Esophagus mucosa (tissue), 1 donor: ENCODE data around the gene NDUFB2. TPM values are rescaled to one million over a fixed set of nuclear protein-coding genes. Genes with fewer than 3 reads are reported as not detected.
"Not testable (repeated sequence)": the region's sequence is repeated elsewhere in the genome, so short reads cannot be mapped to it uniquely, and the experiment has no call there.

Experiments used
- ATAC-seq: fragments of 200-7000 bp; cut with Tn5 transposase; one replicate; pipeline ENCODE4 v1.9.1; 2020
- total RNA-seq: library from RNA; stranded (reverse); gene quantifications from one replicate; pipeline ENCODE4 v1.2.4, GENCODE V29; 2023
- donor health status: DM: yes; HTN: yes; CAD: no.

The NDUFB2 gene
- total RNA-seq, 1 donor from 2014 or later: 181 TPM

GRCh38 chr7:140743255-140743654 is 46.7 kb downstream of the NDUFB2 start:
- not testable (repeated sequence) for ATAC-seq

- no peak for ATAC-seq
Observed at GRCh38 chr7:140744005-140744404, 47.5 kb downstream of the NDUFB2 start.

DNA sequence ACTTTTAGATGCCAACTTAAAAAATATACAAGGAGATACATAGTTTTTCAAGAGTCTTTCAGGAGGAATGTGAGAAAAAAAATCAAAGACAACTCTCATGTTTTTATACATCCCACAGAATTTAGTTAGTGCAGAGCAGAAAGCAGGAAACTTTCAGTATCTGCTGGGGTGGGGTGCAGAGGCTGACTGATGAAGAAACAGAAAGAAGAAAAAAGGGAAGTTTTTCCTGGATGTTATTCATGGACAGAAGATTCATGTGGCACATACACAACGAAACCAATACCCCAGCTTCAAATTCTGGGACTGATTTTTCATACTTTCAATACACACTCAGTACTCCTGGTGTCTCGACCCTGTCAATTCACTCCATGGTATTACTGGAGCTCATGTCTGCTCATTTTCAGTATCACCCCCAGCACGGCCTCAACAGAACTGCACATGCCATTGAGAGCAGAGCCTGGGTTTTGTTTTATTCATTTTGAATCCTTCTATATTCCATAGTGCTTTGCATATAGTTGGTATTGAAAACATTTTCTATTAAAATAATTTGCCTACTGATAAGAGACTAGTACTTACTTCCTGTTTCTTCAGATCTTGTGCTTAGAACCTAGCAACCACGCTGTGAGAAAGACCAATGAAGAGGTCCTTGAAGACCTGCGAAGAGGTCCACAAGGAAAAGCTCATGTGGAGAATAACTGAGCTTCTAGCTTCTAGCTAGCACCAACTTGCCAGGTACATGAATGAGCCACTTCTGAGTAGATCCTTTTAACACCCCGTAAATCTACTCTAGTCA is 49.0 kb downstream of the NDUFB2 start:
- no peak for ATAC-seq

DNA sequence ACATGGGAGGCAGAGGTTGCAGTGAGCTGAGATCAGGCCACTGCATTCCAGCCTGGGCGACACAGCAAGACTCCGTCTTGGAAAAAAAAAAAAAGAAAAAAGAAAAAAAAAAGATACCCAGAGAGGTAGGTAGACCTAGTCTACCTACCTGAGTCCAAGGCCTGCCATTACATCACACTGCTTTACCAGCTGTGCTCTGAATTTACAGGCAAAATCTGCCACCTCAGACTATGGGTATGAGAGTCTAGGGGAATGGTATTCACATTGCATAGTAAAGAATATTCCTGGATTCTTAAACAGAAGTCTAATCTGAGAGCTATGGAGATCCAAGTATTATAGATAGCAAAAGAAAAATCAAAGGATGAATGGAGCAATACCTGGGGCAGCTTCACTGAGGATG is 50.2 kb downstream of the NDUFB2 start:
- ATAC-seq: no peak

DNA sequence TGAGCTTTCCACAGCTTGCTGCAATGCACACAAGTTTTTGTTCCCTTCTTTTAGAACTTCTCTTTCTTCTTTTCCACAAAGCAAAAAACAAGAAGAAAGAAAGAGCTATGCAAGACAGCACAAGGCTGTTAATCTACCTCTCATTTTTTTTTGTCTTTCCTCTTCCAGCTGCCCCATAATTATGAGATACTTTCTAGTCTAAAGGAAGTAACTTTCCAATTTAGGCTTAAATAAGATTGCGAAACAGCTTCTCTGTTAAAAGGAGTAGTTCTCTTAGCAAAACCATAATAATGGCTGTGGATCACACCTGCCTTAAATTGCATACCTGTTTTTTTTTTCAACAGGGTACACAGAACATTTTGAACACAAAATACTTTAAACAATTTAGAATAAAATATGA is 56.0 kb downstream of the NDUFB2 start:
- ATAC-seq: no peak

GRCh38 chr7:140754506-140754905 is 58.0 kb downstream of the NDUFB2 start:
- ATAC-seq: no peak

Other genes with a start within 250 kb of the NDUFB2 start
- gene MKRN1, start 217.2 kb upstream of the NDUFB2 start, total RNA-seq: 65.5 TPM
- gene DENND2A, start 55.9 kb upstream of the NDUFB2 start, total RNA-seq: 1.0 TPM
- 20.2 TPM for gene ADCK2, start 23.8 kb upstream of the NDUFB2 start, total RNA-seq
- gene BRAF, start 228.2 kb downstream of the NDUFB2 start, total RNA-seq: 16.9 TPM